HL-60 (cell line): ENCODE data around the gene PELI1.

Source experiments
- GABPA ChIP-seq: IDR thresholded peaks from 2 replicates; pipeline ENCODE4 v1.6.1; 2012; ENCODE audit warnings: low read depth
- POLR2AphosphoS5 ChIP-seq: IDR thresholded peaks from 2 replicates; pipeline ENCODE4 v1.6.1; 2012; ENCODE audit warnings: low read depth
- SPI1 ChIP-seq: IDR thresholded peaks from 2 replicates; pipeline ENCODE4 v1.6.1; 2012; ENCODE audit warnings: low read depth, mild to moderate bottlenecking, borderline replicate concordance
- TF ChIP-seq, protein P1 (sequence below): IDR thresholded peaks from one replicate; pipeline ENCODE4 v1.5.1; 2011; ENCODE audit warnings: low read length, control low read depth, inconsistent platforms; ENCODE audit not compliant: insufficient read depth
- TF ChIP-seq, protein P2 (sequence below): IDR thresholded peaks from 2 replicates; pipeline ENCODE4 v1.6.1; 2012; ENCODE audit warnings: low read depth; ENCODE audit not compliant: insufficient replicate concordance

DNA sequence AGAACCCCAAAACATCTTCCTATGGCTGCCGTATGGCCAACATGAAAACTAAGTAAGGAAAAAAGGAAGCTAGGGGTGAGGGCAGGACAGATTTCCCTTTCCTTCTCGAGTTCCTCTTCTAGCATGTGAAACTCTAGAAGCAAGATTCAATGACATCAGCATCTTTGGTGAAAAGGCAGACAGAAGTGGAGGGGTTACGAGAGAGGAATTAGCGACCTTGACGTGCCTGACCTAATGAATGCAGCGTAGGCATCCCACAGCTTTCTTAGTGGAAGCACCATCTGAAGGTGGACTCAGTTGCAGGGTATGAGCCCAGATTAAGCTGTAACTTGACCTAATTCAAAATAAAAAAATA, 47.9 kb upstream of the PELI1 start:
- TF ChIP-seq, protein P1, sequence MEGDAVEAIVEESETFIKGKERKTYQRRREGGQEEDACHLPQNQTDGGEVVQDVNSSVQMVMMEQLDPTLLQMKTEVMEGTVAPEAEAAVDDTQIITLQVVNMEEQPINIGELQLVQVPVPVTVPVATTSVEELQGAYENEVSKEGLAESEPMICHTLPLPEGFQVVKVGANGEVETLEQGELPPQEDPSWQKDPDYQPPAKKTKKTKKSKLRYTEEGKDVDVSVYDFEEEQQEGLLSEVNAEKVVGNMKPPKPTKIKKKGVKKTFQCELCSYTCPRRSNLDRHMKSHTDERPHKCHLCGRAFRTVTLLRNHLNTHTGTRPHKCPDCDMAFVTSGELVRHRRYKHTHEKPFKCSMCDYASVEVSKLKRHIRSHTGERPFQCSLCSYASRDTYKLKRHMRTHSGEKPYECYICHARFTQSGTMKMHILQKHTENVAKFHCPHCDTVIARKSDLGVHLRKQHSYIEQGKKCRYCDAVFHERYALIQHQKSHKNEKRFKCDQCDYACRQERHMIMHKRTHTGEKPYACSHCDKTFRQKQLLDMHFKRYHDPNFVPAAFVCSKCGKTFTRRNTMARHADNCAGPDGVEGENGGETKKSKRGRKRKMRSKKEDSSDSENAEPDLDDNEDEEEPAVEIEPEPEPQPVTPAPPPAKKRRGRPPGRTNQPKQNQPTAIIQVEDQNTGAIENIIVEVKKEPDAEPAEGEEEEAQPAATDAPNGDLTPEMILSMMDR: no peak
- TF ChIP-seq SPI1 (peak; percentile 90), POLR2AphosphoS5 (no peak), GABPA (no peak)
- TF ChIP-seq, protein P2, sequence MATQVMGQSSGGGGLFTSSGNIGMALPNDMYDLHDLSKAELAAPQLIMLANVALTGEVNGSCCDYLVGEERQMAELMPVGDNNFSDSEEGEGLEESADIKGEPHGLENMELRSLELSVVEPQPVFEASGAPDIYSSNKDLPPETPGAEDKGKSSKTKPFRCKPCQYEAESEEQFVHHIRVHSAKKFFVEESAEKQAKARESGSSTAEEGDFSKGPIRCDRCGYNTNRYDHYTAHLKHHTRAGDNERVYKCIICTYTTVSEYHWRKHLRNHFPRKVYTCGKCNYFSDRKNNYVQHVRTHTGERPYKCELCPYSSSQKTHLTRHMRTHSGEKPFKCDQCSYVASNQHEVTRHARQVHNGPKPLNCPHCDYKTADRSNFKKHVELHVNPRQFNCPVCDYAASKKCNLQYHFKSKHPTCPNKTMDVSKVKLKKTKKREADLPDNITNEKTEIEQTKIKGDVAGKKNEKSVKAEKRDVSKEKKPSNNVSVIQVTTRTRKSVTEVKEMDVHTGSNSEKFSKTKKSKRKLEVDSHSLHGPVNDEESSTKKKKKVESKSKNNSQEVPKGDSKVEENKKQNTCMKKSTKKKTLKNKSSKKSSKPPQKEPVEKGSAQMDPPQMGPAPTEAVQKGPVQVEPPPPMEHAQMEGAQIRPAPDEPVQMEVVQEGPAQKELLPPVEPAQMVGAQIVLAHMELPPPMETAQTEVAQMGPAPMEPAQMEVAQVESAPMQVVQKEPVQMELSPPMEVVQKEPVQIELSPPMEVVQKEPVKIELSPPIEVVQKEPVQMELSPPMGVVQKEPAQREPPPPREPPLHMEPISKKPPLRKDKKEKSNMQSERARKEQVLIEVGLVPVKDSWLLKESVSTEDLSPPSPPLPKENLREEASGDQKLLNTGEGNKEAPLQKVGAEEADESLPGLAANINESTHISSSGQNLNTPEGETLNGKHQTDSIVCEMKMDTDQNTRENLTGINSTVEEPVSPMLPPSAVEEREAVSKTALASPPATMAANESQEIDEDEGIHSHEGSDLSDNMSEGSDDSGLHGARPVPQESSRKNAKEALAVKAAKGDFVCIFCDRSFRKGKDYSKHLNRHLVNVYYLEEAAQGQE: no peak
